CMK (cell line): ENCODE data around the gene ZCCHC3.

Experiments used
- DNase-seq: peaks from one replicate; pipeline ENCODE4 v3.0.0-alpha.2; 2010; ENCODE audit warnings: low read depth

Gene ZCCHC3

DNA sequence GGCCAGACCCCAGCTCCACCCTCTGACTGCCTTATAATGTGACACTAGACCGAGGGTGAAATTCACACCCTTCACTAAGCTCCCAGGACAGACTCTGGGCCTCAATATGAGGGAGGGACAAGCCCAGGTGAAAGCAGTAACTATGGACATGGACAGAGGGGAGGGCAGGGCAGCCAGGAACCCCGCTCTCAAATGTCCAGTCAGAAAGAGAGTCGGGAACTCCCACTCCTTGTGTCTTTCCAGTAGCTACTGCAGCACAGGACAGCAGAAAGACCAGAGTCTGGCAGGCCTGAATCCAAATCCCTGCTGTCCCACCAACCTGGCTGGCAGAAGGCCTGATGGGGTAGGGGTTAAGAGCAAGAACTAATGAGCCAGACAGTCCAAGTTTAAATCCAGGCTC is 13.2 kb upstream of the ZCCHC3 start:
- no peak for DNase-seq

- no peak for DNase-seq
Observed at GRCh38 chr20:286508-286907, 10.9 kb upstream of the ZCCHC3 start.

- no peak for DNase-seq
Observed at GRCh38 chr20:288956-289692, 8.2 kb upstream of the ZCCHC3 start.

DNA sequence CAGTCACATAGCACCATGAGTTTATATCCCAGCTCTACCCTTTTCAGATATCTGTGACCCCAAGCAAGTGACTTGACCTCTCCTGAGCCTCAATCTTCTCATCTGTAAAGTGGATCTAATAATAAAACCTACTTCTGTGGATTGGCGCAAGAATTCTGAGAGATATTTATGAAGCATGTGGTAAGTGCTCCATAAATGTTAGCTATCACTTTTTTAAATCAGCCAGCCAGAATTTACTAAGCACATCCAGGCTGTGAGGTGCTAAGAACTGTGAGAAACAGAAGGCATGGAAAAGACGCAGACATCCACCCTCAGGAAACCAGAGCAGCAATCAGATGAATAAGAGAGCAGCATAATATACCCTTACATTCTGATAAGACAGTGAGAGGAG is 7.7 kb upstream of the ZCCHC3 start:
- DNase-seq, result no peak

GRCh38 chr20:290084-290831 is 7.1 kb upstream of the ZCCHC3 start, which contains the start of gene C20orf96:
C20orf96 (minus strand) TSS chr20:290750; CDS start chr20:290610, 140 bp downstream.
- DNase-seq, result peak; percentile 88

DNA sequence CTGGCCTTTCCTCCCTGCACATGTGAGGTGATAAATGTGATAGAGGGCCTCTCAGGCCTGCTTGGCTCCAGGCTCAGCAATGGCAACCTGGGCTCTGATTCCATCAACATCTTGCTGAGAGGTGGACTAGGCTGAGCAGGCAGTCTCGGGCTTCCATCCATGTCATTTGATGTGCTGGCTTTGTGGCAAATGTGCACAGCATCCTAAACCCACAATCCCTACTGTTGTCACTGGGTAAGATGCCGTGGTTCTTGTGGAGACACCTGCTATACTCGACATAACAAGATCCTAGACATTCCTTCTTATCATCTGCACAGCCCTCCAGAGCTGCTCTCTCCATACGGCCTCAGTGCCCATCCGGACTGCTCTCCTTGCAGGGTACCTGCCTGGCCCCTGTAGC is 2.8 kb upstream of the ZCCHC3 start:
- no peak for DNase-seq

DNA sequence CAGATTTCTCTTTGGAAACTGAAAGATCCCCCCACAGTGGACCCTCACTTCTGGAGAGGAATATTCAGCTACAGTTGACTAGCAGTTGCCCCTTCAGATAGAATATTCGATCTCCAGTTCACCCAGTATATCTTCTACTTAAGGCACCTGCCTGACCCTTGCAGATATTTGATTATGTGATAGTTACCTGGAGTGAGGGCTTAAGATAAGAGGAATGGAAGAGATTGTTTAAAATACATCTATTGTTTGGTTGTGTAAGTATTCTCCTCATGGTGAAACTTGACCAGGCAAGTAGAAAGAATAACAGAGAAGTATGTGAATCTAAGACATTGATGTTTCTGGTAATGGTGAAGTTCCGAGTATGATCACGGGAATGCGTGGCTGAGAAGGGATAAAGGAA is 1.6 kb upstream of the ZCCHC3 start:
- DNase-seq, result no peak

GRCh38 chr20:297925-298775 is 780 bp downstream of the ZCCHC3 start:
- DNase-seq, result peak; percentile 91

GRCh38 chr20:298776-299391 is 1.5 kb downstream of the ZCCHC3 start:
- DNase-seq, result no peak

GRCh38 chr20:300345-300990 is 3.1 kb downstream of the ZCCHC3 start:
- no peak for DNase-seq

GRCh38 chr20:301886-302848 is 4.8 kb downstream of the ZCCHC3 start:
- no peak for DNase-seq

GRCh38 chr20:305745-306144 is 8.4 kb downstream of the ZCCHC3 start:
- no peak for DNase-seq

GRCh38 chr20:308427-309038 is 11.2 kb downstream of the ZCCHC3 start:
- DNase-seq, result no peak

- DNase-seq, result no peak
Observed at GRCh38 chr20:309306-309840, 12.0 kb downstream of the ZCCHC3 start.

GRCh38 chr20:309841-310644 is 12.7 kb downstream of the ZCCHC3 start:
- peak; percentile 99 for DNase-seq

DNA sequence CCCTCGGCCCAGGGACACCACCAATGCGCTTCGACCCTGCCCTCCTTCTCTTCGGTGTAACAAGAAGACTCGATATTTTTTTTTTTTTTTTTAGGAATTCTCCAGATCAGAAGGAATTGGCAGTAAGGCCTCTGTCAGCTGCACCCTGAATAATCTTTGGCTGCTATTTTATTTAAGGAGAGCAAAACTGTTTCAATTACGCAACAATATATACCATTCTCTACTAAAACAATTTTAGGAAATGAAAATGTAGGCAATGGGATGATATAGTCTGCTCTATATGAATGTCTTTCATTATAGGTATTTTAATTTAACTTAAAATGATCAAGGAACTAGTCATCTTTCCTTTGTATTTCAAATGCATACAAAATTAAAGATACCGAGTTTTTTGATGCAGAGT is 13.3 kb downstream of the ZCCHC3 start:
- no peak for DNase-seq

- DNase-seq, result no peak
Observed at GRCh38 chr20:311609-312008, 14.2 kb downstream of the ZCCHC3 start.

- no peak for DNase-seq
Observed at GRCh38 chr20:312067-312466, 14.7 kb downstream of the ZCCHC3 start.

DNA sequence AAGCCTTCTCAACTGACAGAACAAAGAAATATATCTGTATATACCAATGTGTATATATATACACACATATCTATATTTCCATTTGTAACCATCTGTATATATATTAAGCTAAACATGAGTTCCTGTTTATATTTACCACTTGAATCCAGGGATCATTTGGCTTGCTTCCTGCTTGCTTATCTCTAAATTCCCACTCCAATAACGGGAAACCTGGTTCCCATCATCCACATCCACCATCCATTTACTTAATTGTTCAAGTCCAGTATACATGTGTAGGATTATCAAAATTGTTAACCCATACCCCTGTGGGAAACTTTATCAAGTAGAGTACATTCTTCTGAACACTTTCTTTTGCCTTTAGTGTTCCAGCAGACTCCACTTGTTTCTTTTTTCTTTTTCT is 15.5 kb downstream of the ZCCHC3 start:
- DNase-seq, result no peak
